Jurkat, Clone E6-1 (cell line): ENCODE results near the gene B4GALT7.
A peak's percentile ranks its signal among the peaks of the same experiment; 100 is the strongest.

ENCODE experiments used
- DNase-seq: peaks from one replicate; pipeline ENCODE4 v3.0.0-alpha.2; 2011; ENCODE audit warnings: low read depth, low spot score
- H3K4me3 ChIP-seq: 2 replicates; pipeline ENCODE4 v1.5.1; 2011; ENCODE audit warnings: mild to moderate bottlenecking, low read length, control low read depth, moderate library complexity

The B4GALT7 gene

GRCh38 chr5:177592010-177592834 lies 7.7 kb upstream of the B4GALT7 start, which contains the start of gene TMED9:
Gene TMED9, plus strand, starts transcription at chr5:177592203. Its CDS starts 12 bp downstream, at chr5:177592215.
- DNase-seq = peak; percentile 67
- peak within 1 kb of the TSS; percentile 97 for H3K4me3 ChIP-seq

GRCh38 chr5:177592905-177593304 lies 7.0 kb upstream of the B4GALT7 start:
- H3K4me3 ChIP-seq = peak overlapping the region; percentile 97
- no peak for DNase-seq

GRCh38 chr5:177593511-177593910 lies 6.4 kb upstream of the B4GALT7 start:
- H3K4me3 ChIP-seq = no peak overlapping the region
- DNase-seq = no peak

GRCh38 chr5:177594071-177594470 lies 5.9 kb upstream of the B4GALT7 start:
- DNase-seq = no peak
- no peak overlapping the region for H3K4me3 ChIP-seq

- no peak for DNase-seq
- H3K4me3 ChIP-seq = no peak overlapping the region
Measured at GRCh38 chr5:177595026-177595585, 4.8 kb upstream of the B4GALT7 start.

- DNase-seq = no peak
- no peak overlapping the region for H3K4me3 ChIP-seq
Measured at GRCh38 chr5:177595991-177596774, 3.7 kb upstream of the B4GALT7 start.

- H3K4me3 ChIP-seq = no peak overlapping the region
- no peak for DNase-seq
Measured at GRCh38 chr5:177596775-177597238, 3.1 kb upstream of the B4GALT7 start.

GRCh38 chr5:177598477-177598876 lies 1.5 kb upstream of the B4GALT7 start:
- H3K4me3 ChIP-seq = no peak overlapping the region
- DNase-seq = no peak

GRCh38 chr5:177600508-177601018 lies 631 bp downstream of the B4GALT7 start:
- DNase-seq = no peak
- peak overlapping the region; percentile 90 for H3K4me3 ChIP-seq

- H3K4me3 ChIP-seq = peak overlapping the region; percentile 90
- no peak for DNase-seq
Measured at GRCh38 chr5:177601126-177601525, 1.2 kb downstream of the B4GALT7 start.

- no peak for DNase-seq
- H3K4me3 ChIP-seq = no peak overlapping the region
Measured at GRCh38 chr5:177601577-177602457, 1.9 kb downstream of the B4GALT7 start.

- DNase-seq = no peak
- no peak overlapping the region for H3K4me3 ChIP-seq
Measured at GRCh38 chr5:177602458-177602830, 2.5 kb downstream of the B4GALT7 start.

- no peak for DNase-seq
- H3K4me3 ChIP-seq = no peak overlapping the region
Measured at GRCh38 chr5:177603631-177604030, 3.7 kb downstream of the B4GALT7 start.

GRCh38 chr5:177604116-177604521 lies 4.2 kb downstream of the B4GALT7 start:
- no peak for DNase-seq
- H3K4me3 ChIP-seq = no peak overlapping the region

GRCh38 chr5:177604656-177605055 lies 4.7 kb downstream of the B4GALT7 start:
- no peak overlapping the region for H3K4me3 ChIP-seq
- DNase-seq = no peak

- no peak overlapping the region for H3K4me3 ChIP-seq
- no peak for DNase-seq
Measured at GRCh38 chr5:177605078-177605477, 5.1 kb downstream of the B4GALT7 start.

- H3K4me3 ChIP-seq = no peak overlapping the region
- DNase-seq = no peak
Measured at GRCh38 chr5:177605667-177606066, 5.7 kb downstream of the B4GALT7 start.

- no peak for DNase-seq
- no peak overlapping the region for H3K4me3 ChIP-seq
Measured at GRCh38 chr5:177606071-177607051, 6.4 kb downstream of the B4GALT7 start.
